CD4-positive, alpha-beta T cell (primary cell): ENCODE data around the gene PRDM16. TPM values are rescaled to one million over a fixed set of nuclear protein-coding genes. Genes with fewer than 3 reads are reported as not detected.

Source experiments
- ATAC-seq: fragments of 200-7000 bp; cut with Tn5 transposase; one replicate; pipeline ENCODE4 v1.10.0; 2022; ENCODE audit warnings: mild to moderate bottlenecking; ENCODE audit not compliant: poor library complexity
- CTCF ChIA-PET: fragments of 350-600 bp; sonication (Branson Sonifier 250); formaldehyde crosslinking; loops from one replicate; lab custom pipeline; 2021; ENCODE audit warnings: antibody characterized with exemption, inconsistent platforms; lab: Charles Lee
- POLR2A ChIA-PET: fragments of 350-600 bp; sonication (Branson Sonifier 250); formaldehyde crosslinking; loops from one replicate; lab custom pipeline; 2021; ENCODE audit warnings: antibody characterized with exemption, inconsistent platforms; lab: Charles Lee
- DNase-seq, 14 experiments: peaks; one replicate each; pipeline ENCODE4 v3.0.0-alpha.2; 2013 to 2020; ENCODE audit warnings: mixed read lengths in 2 of 14
- H3K27ac ChIP-seq, 2 donors: one replicate each; pipeline versions ENCODE4 v1.5.1 to v1.7.0; 2013; ENCODE audit warnings: low read length in 2 of 2, low read depth in 1 of 2, mild to moderate bottlenecking in 1 of 2
- H3K27me3 ChIP-seq, 2 experiments: 1 replicate in 1 of 2; 2 replicates in 1 of 2; pipeline versions ENCODE4 v1.6.1 to v1.7.0; 2013; ENCODE audit warnings: low read length in 2 of 2, control low read depth in 1 of 2, mild to moderate bottlenecking in 1 of 2, moderate library complexity in 1 of 2; ENCODE audit not compliant: insufficient read depth in 2 of 2, control insufficient read depth in 1 of 2
- H3K36me3 ChIP-seq: one replicate; pipeline ENCODE4 v1.6.1; 2013; ENCODE audit warnings: low read length, control low read depth; ENCODE audit not compliant: insufficient read depth
- H3K4me1 ChIP-seq: one replicate; pipeline ENCODE4 v1.6.1; 2013; ENCODE audit warnings: low read length, control low read depth; ENCODE audit not compliant: insufficient read depth
- H3K4me3 ChIP-seq: one replicate; pipeline ENCODE4 v1.5.1; 2013; ENCODE audit warnings: mild to moderate bottlenecking, low read length, moderate library complexity
- H3K9me3 ChIP-seq, 2 experiments: 1 replicate in 1 of 2; 2 replicates in 1 of 2; pipeline versions ENCODE4 v1.6.1 to v1.7.0; 2013; ENCODE audit warnings: low read length in 2 of 2, mild to moderate bottlenecking in 2 of 2, control low read depth in 1 of 2, moderate library complexity in 1 of 2; ENCODE audit not compliant: control insufficient read depth in 1 of 2, insufficient read depth in 1 of 2
- H3K27ac Mint-ChIP-seq: one replicate; pipeline ENCODE4 v1.8.0; 2020; ENCODE audit warnings: mixed read lengths
- H3K27me3 Mint-ChIP-seq: one replicate; pipeline ENCODE4 v1.8.0; 2021; ENCODE audit warnings: mixed read lengths
- H3K36me3 Mint-ChIP-seq: one replicate; pipeline ENCODE4 v1.8.0; 2021; ENCODE audit warnings: low read depth, mixed read lengths
- H3K4me1 Mint-ChIP-seq: one replicate; pipeline ENCODE4 v1.8.0; 2021; ENCODE audit warnings: low read depth, mixed read lengths
- H3K4me3 Mint-ChIP-seq: one replicate; pipeline ENCODE4 v1.8.0; 2020; ENCODE audit warnings: mild to moderate bottlenecking, mixed read lengths
- H3K9me3 Mint-ChIP-seq: one replicate; pipeline ENCODE4 v1.8.0; 2020; ENCODE audit warnings: mixed read lengths
- intact Hi-C, 2 experiments: fragments of 100-400 bp; cut with DNase I in 1 of 2; cut with micrococcal nuclease in 1 of 2; formaldehyde crosslinking; loops; one replicate each; pipeline versions ENCODE4 v1.15.1 to v1.9.0; 2023 to 2025; cut with DNase I, micrococcal nuclease
- total RNA-seq, 174 experiments: library from RNA in 2 of 174; stranded (reverse) in 2 of 174; gene quantifications; one replicate each; pipeline ENCODE4 v1.2.3 and lab custom pipeline; 2021 to 2026
- TF ChIP-seq, protein P1 (sequence below): fragments of 200-600 bp; IDR thresholded peaks from one replicate; pipeline ENCODE4 v1.8.0; 2022; ENCODE audit warnings: antibody characterized with exemption, mild to moderate bottlenecking

Gene PRDM16
- total RNA-seq, 2 experiments from 2014 or later, result not detected

DNA sequence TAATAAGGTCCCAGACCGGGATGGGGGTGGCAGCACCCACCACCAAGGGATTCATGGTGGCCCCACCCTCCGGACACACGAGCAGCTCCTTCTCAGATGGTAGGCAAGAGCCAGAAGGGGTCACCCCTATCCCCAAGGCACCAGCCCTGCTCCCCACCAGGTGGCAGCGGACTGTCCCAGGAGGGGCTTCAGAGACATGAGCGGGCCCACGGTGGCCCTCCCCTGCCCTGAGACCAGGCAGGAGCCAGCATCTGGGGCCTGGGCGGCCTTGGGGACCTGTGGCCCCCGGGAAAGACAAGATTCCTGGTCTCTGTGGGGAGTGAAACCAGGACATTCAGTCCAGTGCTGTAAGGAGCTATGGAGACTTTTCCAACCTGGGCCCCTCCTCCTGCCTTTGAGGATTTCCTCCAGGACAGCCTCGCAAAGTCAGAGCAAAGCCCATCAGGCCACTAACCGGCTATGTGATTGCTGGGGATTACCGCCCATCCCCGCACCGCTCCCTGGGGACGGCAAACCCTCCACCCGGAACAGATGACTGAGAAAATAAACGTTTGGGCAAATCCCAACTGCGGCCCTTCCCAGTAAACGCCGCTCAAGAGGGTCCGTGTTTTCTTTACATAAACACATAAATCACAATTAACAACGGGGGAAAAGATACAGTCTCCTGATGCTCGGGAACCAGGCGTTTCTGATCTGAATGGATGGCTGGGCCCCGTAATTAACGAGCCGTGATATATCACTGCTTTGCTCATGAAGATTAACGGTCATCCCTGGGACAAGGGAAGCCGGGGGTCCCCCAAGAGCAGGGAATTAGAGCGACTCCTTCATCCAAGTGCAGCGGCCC, 334.6 kb downstream of the PRDM16 start:
- H3K27me3 Mint-ChIP-seq, result no peaks in the 10 kb centered on the region
- H3K36me3 ChIP-seq, result no peaks in the 10 kb centered on the region
- H3K27me3 ChIP-seq, result no peaks in the 10 kb centered on the region
- TF ChIP-seq, protein P1, sequence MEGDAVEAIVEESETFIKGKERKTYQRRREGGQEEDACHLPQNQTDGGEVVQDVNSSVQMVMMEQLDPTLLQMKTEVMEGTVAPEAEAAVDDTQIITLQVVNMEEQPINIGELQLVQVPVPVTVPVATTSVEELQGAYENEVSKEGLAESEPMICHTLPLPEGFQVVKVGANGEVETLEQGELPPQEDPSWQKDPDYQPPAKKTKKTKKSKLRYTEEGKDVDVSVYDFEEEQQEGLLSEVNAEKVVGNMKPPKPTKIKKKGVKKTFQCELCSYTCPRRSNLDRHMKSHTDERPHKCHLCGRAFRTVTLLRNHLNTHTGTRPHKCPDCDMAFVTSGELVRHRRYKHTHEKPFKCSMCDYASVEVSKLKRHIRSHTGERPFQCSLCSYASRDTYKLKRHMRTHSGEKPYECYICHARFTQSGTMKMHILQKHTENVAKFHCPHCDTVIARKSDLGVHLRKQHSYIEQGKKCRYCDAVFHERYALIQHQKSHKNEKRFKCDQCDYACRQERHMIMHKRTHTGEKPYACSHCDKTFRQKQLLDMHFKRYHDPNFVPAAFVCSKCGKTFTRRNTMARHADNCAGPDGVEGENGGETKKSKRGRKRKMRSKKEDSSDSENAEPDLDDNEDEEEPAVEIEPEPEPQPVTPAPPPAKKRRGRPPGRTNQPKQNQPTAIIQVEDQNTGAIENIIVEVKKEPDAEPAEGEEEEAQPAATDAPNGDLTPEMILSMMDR, result no peak
- no peak overlapping the region for H3K4me3 Mint-ChIP-seq
- DNase-seq (no peak), ATAC-seq (no peak)
- H3K4me1 ChIP-seq, result no peaks in the 10 kb centered on the region
- ChIA-PET CTCF (no interaction called here), POLR2A (no interaction called here)
- no peaks in the 10 kb centered on the region for H3K4me1 Mint-ChIP-seq
- intact Hi-C loops, result no loop called here
- H3K27ac Mint-ChIP-seq, result no peak overlapping the region
- no peaks in the 10 kb centered on the region for H3K36me3 Mint-ChIP-seq
- H3K9me3 ChIP-seq, result peaks cover 0 to 7% of the 10 kb centered on the region in 2 experiments
- H3K4me3 ChIP-seq, result no peak overlapping the region
- H3K9me3 Mint-ChIP-seq, result no peaks in the 10 kb centered on the region
- no peak overlapping the region for H3K27ac ChIP-seq

DNA sequence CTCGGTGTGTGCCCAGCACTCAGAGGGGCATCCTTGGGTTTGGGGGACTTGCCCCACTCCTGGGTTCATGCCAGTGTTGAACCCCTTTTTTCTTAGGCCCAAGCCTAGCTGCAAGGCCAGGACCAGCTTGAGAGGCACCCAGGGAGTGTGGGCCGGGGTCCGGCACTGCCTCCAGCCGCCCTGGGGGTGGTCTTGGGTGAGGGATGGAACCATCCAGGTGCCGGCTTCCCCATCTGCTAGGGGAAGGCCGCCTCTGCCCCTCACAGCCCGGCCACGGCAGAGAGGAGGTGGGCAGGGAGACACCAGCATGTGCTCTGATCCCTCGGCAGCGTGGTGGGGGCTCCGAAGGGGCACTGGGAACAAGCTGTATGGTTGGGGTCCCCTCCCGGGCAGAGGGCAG, 335.3 kb downstream of the PRDM16 start:
- H3K27ac Mint-ChIP-seq, result no peak overlapping the region
- Histone ChIP-seq H3K9me3 (peaks cover 0 to 14% of the 10 kb centered on the region in 2 experiments), H3K27me3 (no peaks in the 10 kb centered on the region), H3K27ac (no peak overlapping the region), H3K4me3 (no peak overlapping the region), H3K4me1 (no peaks in the 10 kb centered on the region), H3K36me3 (no peaks in the 10 kb centered on the region)
- H3K4me1 Mint-ChIP-seq, result no peaks in the 10 kb centered on the region
- CTCF ChIA-PET, result no interaction called here
- no peaks in the 10 kb centered on the region for H3K9me3 Mint-ChIP-seq
- POLR2A ChIA-PET, result no interaction called here
- intact Hi-C loops, result no loop called here
- ATAC-seq, result no peak
- no peaks in the 10 kb centered on the region for H3K36me3 Mint-ChIP-seq
- no peak for DNase-seq
- no peaks in the 10 kb centered on the region for H3K27me3 Mint-ChIP-seq
- H3K4me3 Mint-ChIP-seq, result no peak overlapping the region
- TF ChIP-seq, protein P1, result no peak

DNA sequence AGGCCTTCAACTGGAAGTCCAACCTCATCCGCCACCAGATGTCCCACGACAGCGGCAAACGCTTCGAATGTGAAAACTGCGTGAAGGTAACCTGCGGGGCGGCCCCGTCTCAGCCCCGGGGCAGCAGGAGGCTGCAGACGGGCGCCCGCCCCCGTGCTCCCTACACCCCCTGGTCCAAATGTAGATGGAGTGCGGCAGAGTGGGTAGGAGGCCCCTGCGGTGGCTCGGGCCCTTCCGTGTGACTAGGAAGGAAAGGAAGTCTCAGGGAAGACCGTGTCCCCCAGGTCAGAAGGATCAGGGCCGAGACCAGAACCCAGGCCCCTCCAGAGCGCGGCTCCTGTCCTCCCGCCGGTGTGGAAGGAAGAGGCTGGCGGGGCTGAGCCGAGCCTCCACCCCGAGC, 335.8 kb downstream of the PRDM16 start:
- Histone ChIP-seq H3K27me3 (no peaks in the 10 kb centered on the region), H3K36me3 (no peaks in the 10 kb centered on the region), H3K9me3 (peaks cover 0 to 14% of the 10 kb centered on the region in 2 experiments), H3K4me3 (no peak overlapping the region), H3K4me1 (no peaks in the 10 kb centered on the region), H3K27ac (no peak overlapping the region)
- Mint-ChIP-seq H3K9me3 (no peaks in the 10 kb centered on the region), H3K4me1 (no peaks in the 10 kb centered on the region), H3K27ac (no peak overlapping the region), H3K4me3 (no peak overlapping the region), H3K36me3 (no peaks in the 10 kb centered on the region), H3K27me3 (no peaks in the 10 kb centered on the region)
- DNase-seq, result no peak
- no peak for ATAC-seq
- TF ChIP-seq, protein P1, result no peak
- POLR2A ChIA-PET, result no interaction called here
- intact Hi-C loops, result no loop called here
- CTCF ChIA-PET, result no interaction called here
